H9 (cell line): Measurements from ENCODE around the gene IWS1. TPM values are rescaled to one million over a fixed set of nuclear protein-coding genes. Genes with fewer than 3 reads are reported as not detected.

ENCODE experiments used
- DNase-seq: peaks from one replicate; pipeline ENCODE4 v3.0.0-alpha.2; 2017
- H2AFZ ChIP-seq: one replicate; pipeline ENCODE4 v1.6.1; 2013; ENCODE audit warnings: mild to moderate bottlenecking, low read length, control low read depth, moderate library complexity
- H2AK5ac ChIP-seq: 2 replicates; pipeline ENCODE4 v1.6.1; 2013; ENCODE audit warnings: low read length, control low read depth, mixed read lengths; ENCODE audit not compliant: insufficient read length
- H2BK120ac ChIP-seq: one replicate; pipeline ENCODE4 v1.6.1; 2013; ENCODE audit warnings: low read depth, mild to moderate bottlenecking, low read length, control low read depth, inconsistent platforms; ENCODE audit not compliant: poor library complexity, severe bottlenecking
- H2BK12ac ChIP-seq: 2 replicates; pipeline ENCODE4 v1.6.1; 2013; ENCODE audit warnings: low read length, control low read depth, mixed read lengths, low read depth; ENCODE audit not compliant: insufficient read length
- H2BK15ac ChIP-seq: 2 replicates; pipeline ENCODE4 v1.6.1; 2013; ENCODE audit warnings: low read depth, low read length, control low read depth
- H2BK20ac ChIP-seq: one replicate; pipeline ENCODE4 v1.6.1; 2013; ENCODE audit warnings: low read depth, mild to moderate bottlenecking, low read length, control low read depth, inconsistent platforms; ENCODE audit not compliant: poor library complexity, severe bottlenecking
- H2BK5ac ChIP-seq: 2 replicates; pipeline ENCODE4 v1.6.1; 2013; ENCODE audit warnings: low read length, control low read depth, mixed read lengths; ENCODE audit not compliant: insufficient read length
- H3K14ac ChIP-seq: 2 replicates; pipeline ENCODE4 v1.6.1; 2013; ENCODE audit warnings: low read length, control low read depth; ENCODE audit not compliant: insufficient read depth
- H3K18ac ChIP-seq: 2 replicates; pipeline ENCODE4 v1.6.1; 2013; ENCODE audit warnings: low read depth, mild to moderate bottlenecking, mixed read lengths, low read length, control low read depth; ENCODE audit not compliant: insufficient read length
- H3K23ac ChIP-seq: 2 replicates; pipeline ENCODE4 v1.6.1; 2013; ENCODE audit warnings: low read length, control low read depth, mixed read lengths, low read depth; ENCODE audit not compliant: insufficient read length
- H3K23me2 ChIP-seq: 2 replicates; pipeline ENCODE4 v1.6.1; 2013; ENCODE audit warnings: low read depth, mild to moderate bottlenecking, mixed read lengths, low read length, control low read depth; ENCODE audit not compliant: insufficient read length, poor library complexity, severe bottlenecking
- H3K27ac ChIP-seq: 2 replicates; pipeline ENCODE4 v1.5.1; 2013; ENCODE audit warnings: low read length, control low read depth, mixed read lengths, low read depth; ENCODE audit not compliant: insufficient read length
- H3K27me3 ChIP-seq: 2 replicates; pipeline ENCODE4 v1.6.1; 2013; ENCODE audit warnings: low read length, control low read depth, inconsistent platforms; ENCODE audit not compliant: insufficient read depth
- H3K4ac ChIP-seq: 2 replicates; pipeline ENCODE4 v1.6.1; 2013; ENCODE audit warnings: low read depth, mild to moderate bottlenecking, control low read depth, inconsistent platforms, low read length, moderate library complexity
- H3K4me1 ChIP-seq: 2 replicates; pipeline ENCODE4 v1.6.1; 2013; ENCODE audit warnings: low read length, control low read depth, inconsistent platforms; ENCODE audit not compliant: insufficient read depth
- H3K4me2 ChIP-seq: 2 replicates; pipeline ENCODE4 v1.6.1; 2013; ENCODE audit warnings: low read length, control low read depth, mixed read lengths; ENCODE audit not compliant: insufficient read length, insufficient read depth
- H3K56ac ChIP-seq: 2 replicates; pipeline ENCODE4 v1.6.1; 2013; ENCODE audit warnings: low read depth, mild to moderate bottlenecking, mixed read lengths, low read length, control low read depth; ENCODE audit not compliant: insufficient read length
- H3K79me1 ChIP-seq: 2 replicates; pipeline ENCODE4 v1.6.1; 2013; ENCODE audit warnings: low read depth, mild to moderate bottlenecking, moderate library complexity, low read length, control low read depth, inconsistent platforms; ENCODE audit not compliant: insufficient read depth, poor library complexity, severe bottlenecking
- H3K79me2 ChIP-seq: 2 replicates; pipeline ENCODE4 v1.6.1; 2013; ENCODE audit warnings: low read length, control low read depth, inconsistent platforms; ENCODE audit not compliant: insufficient read depth
- H3K9ac ChIP-seq: 2 replicates; pipeline ENCODE4 v1.6.1; 2013; ENCODE audit warnings: low read length, control low read depth, mixed read lengths; ENCODE audit not compliant: insufficient read length; ENCODE audit errors: extremely low read depth
- H3K9me3 ChIP-seq: one replicate; pipeline ENCODE4 v1.6.1; 2013; ENCODE audit warnings: low read depth, low read length, inconsistent platforms; ENCODE audit not compliant: control insufficient read depth
- H3T11ph ChIP-seq: one replicate; pipeline ENCODE4 v1.6.1; 2013; ENCODE audit warnings: mild to moderate bottlenecking, low read length, control low read depth, inconsistent platforms
- H4K20me1 ChIP-seq: one replicate; pipeline ENCODE4 v1.6.1; 2013; ENCODE audit not compliant: control insufficient read depth, insufficient read length, insufficient read depth
- H4K5ac ChIP-seq: 2 replicates; pipeline ENCODE4 v1.6.1; 2013; ENCODE audit warnings: low read depth, mild to moderate bottlenecking, mixed read lengths, low read length, control low read depth; ENCODE audit not compliant: insufficient read length
- H4K8ac ChIP-seq: replicated peaks from 2 replicates; pipeline ENCODE4 v1.6.1; 2013; ENCODE audit warnings: low read length, control low read depth, mixed read lengths, low read depth; ENCODE audit not compliant: insufficient read length
- H4K91ac ChIP-seq: 2 replicates; pipeline ENCODE4 v1.6.1; 2013; ENCODE audit warnings: low read depth, mild to moderate bottlenecking, moderate library complexity, mixed read lengths, low read length, control low read depth; ENCODE audit not compliant: insufficient read length
- H3K27ac Mint-ChIP-seq, 3 experiments: 2 replicates in 2 of 3; 3 replicates in 1 of 3; pipeline ENCODE4 v1.8.0; 2020 to 2021; ENCODE audit warnings: mixed read lengths in 3 of 3, mild to moderate bottlenecking in 1 of 3, moderate library complexity in 1 of 3
- H3K27me3 Mint-ChIP-seq: 2 replicates; pipeline ENCODE4 v1.8.0; 2021; ENCODE audit warnings: low read depth, mild to moderate bottlenecking, moderate library complexity, mixed read lengths
- H3K36me3 Mint-ChIP-seq, 3 experiments: 2 replicates in 2 of 3; 3 replicates in 1 of 3; pipeline ENCODE4 v1.8.0; 2020 to 2021; ENCODE audit warnings: low read depth in 3 of 3, mixed read lengths in 3 of 3; ENCODE audit not compliant: insufficient read depth in 1 of 3
- H3K4me1 Mint-ChIP-seq, 2 experiments: 2 replicates each; pipeline ENCODE4 v1.8.0; 2020; ENCODE audit warnings: mixed read lengths in 2 of 2
- H3K4me3 Mint-ChIP-seq, 2 experiments: 2 replicates in 1 of 2; 3 replicates in 1 of 2; pipeline ENCODE4 v1.8.0; 2020 to 2021; ENCODE audit warnings: mild to moderate bottlenecking in 2 of 2, mixed read lengths in 2 of 2, moderate library complexity in 1 of 2
- H3K9me3 Mint-ChIP-seq, 2 experiments: 2 replicates in 1 of 2; 3 replicates in 1 of 2; pipeline ENCODE4 v1.8.0; 2020; ENCODE audit warnings: mild to moderate bottlenecking in 2 of 2, mixed read lengths in 2 of 2, moderate library complexity in 1 of 2
- WGBS: extraction: QIAGEN DNeasy Blood & Tissue Kit; methylation state at CpG from one replicate; pipeline ENCODE4 v1.1.7; 2013; ENCODE audit warnings: missing lambda C conversion rate, low lambda C conversion rate, mixed read lengths; ENCODE audit not compliant: insufficient read length; ENCODE audit errors: extremely low coverage; 5-methylcytosine and 5-hydroxymethylcytosine counted together
- total RNA-seq: library from RNA; stranded (reverse); gene quantifications from 2 replicates; pipeline ENCODE4 v1.2.1, GENCODE V29; 2021
- TF ChIP-seq, protein P1 (sequence below): fragments of 200-600 bp; sonication (generic); conservative IDR thresholded peaks from 3 replicates; pipeline ENCODE4 v1.8.0; 2021; ENCODE audit warnings: antibody characterized with exemption, mild to moderate bottlenecking

IWS1 gene
- total RNA-seq, 1 experiment from 2014 or later: 66.2 TPM

GRCh38 chr2:127456960-127457359, 69.3 kb downstream of the IWS1 start:
- no peaks in the 10 kb centered on the region for H3K27me3 Mint-ChIP-seq
- Histone ChIP-seq H3K4me1 (peaks cover 7% of the 10 kb centered on the region; the same call in 1 of the 2 replicates), H2BK12ac (no peak overlapping the region), H4K91ac (no peak overlapping the region), H3K4me2 (no peak overlapping the region), H3K23me2 (peaks cover 2% of the 10 kb centered on the region), H2BK15ac (no peak overlapping the region), H4K5ac (no peak overlapping the region), H3K27ac (no peak overlapping the region), H2BK5ac (no peak overlapping the region), H3K56ac (no peak overlapping the region), H4K8ac (no peak overlapping the region), H2AK5ac (no peak overlapping the region), H2AFZ (no peak overlapping the region), H3T11ph (no peak overlapping the region), H2BK20ac (no peak overlapping the region), H3K14ac (no peak overlapping the region), H3K79me2 (no peaks in the 10 kb centered on the region), H3K9me3 (no peaks in the 10 kb centered on the region), H3K18ac (no peak overlapping the region), H3K23ac (no peak overlapping the region), H2BK120ac (no peak overlapping the region), H3K27me3 (no peaks in the 10 kb centered on the region), H3K9ac (no peak overlapping the region), H4K20me1 (no peaks in the 10 kb centered on the region), H3K4ac (no peak overlapping the region), H3K79me1 (no peaks in the 10 kb centered on the region)
- WGBS: no CpG with 5 or more reads among the region's 12 CpGs
- no peak for DNase-seq
- no peaks in the 10 kb centered on the region for H3K9me3 Mint-ChIP-seq
- H3K27ac Mint-ChIP-seq: no peak overlapping the region
- TF ChIP-seq, protein P1, sequence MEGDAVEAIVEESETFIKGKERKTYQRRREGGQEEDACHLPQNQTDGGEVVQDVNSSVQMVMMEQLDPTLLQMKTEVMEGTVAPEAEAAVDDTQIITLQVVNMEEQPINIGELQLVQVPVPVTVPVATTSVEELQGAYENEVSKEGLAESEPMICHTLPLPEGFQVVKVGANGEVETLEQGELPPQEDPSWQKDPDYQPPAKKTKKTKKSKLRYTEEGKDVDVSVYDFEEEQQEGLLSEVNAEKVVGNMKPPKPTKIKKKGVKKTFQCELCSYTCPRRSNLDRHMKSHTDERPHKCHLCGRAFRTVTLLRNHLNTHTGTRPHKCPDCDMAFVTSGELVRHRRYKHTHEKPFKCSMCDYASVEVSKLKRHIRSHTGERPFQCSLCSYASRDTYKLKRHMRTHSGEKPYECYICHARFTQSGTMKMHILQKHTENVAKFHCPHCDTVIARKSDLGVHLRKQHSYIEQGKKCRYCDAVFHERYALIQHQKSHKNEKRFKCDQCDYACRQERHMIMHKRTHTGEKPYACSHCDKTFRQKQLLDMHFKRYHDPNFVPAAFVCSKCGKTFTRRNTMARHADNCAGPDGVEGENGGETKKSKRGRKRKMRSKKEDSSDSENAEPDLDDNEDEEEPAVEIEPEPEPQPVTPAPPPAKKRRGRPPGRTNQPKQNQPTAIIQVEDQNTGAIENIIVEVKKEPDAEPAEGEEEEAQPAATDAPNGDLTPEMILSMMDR: no peak
- H3K36me3 Mint-ChIP-seq: no peaks in the 10 kb centered on the region; a peak in 1 of 7 replicates
- H3K4me1 Mint-ChIP-seq: peaks cover 37 to 38% of the 10 kb centered on the region in 2 experiments
- H3K4me3 Mint-ChIP-seq: no peak overlapping the region
